Neural progenitor cell (in vitro differentiated cells): ENCODE data around the gene SUN1. TPM values are rescaled to one million over a fixed set of nuclear protein-coding genes. Genes with fewer than 3 reads are reported as not detected.
"Not testable (repeated sequence)": the region's sequence is repeated elsewhere in the genome, so short reads cannot be mapped to it uniquely, and the experiment has no call there.

Experiments used
- DNase-seq: peaks from one replicate; pipeline ENCODE4 v3.0.0-alpha.2; 2016; ENCODE audit warnings: low spot score
- H2AFZ ChIP-seq: fragments of 200-600 bp; sonication (generic); replicated peaks from 2 replicates; pipeline ENCODE4 v1.6.1; 2016; ENCODE audit warnings: antibody characterized with exemption
- H3F3A ChIP-seq: fragments of 200-600 bp; sonication (generic); 2 replicates; pipeline ENCODE4 v1.6.1; 2016; ENCODE audit warnings: antibody characterized with exemption, low read depth
- H3K27ac ChIP-seq: fragments of 200-600 bp; sonication (generic); 2 replicates; pipeline ENCODE4 v1.5.1; 2016; ENCODE audit warnings: mild to moderate bottlenecking
- H3K27me3 ChIP-seq: fragments of 200-600 bp; sonication (generic); 2 replicates; pipeline ENCODE4 v1.6.1; 2016; ENCODE audit warnings: mild to moderate bottlenecking, moderate library complexity
- H3K36me3 ChIP-seq: fragments of 200-600 bp; sonication (generic); 2 replicates; pipeline ENCODE4 v1.5.1; 2016
- H3K4me1 ChIP-seq: fragments of 200-600 bp; sonication (generic); 2 replicates; pipeline ENCODE4 v1.6.1; 2016; ENCODE audit warnings: mixed run types
- H3K4me2 ChIP-seq: fragments of 200-600 bp; sonication (generic); 2 replicates; pipeline ENCODE4 v1.6.1; 2016
- H3K4me3 ChIP-seq: fragments of 200-600 bp; sonication (generic); 2 replicates; pipeline ENCODE4 v1.5.1; 2016
- H3K79me2 ChIP-seq: fragments of 200-600 bp; sonication (generic); 2 replicates; pipeline ENCODE4 v1.6.1; 2016; ENCODE audit warnings: low read depth
- H3K9ac ChIP-seq: fragments of 200-600 bp; sonication (generic); 2 replicates; pipeline ENCODE4 v1.6.1; 2016
- H3K9me3 ChIP-seq: fragments of 200-600 bp; sonication (generic); 2 replicates; pipeline ENCODE4 v1.5.1; 2016; ENCODE audit warnings: low read depth
- H4K20me1 ChIP-seq: fragments of 200-600 bp; sonication (generic); 2 replicates; pipeline ENCODE4 v1.6.1; 2016; ENCODE audit warnings: low read depth
- H3K27ac Mint-ChIP-seq: 3 replicates; pipeline ENCODE4 v1.8.0; 2021; ENCODE audit warnings: mixed read lengths
- H3K27me3 Mint-ChIP-seq: 2 replicates; pipeline ENCODE4 v1.8.0; 2022; ENCODE audit warnings: low read depth, mild to moderate bottlenecking, inconsistent platforms, moderate library complexity, mixed read lengths; ENCODE audit not compliant: insufficient read depth
- H3K36me3 Mint-ChIP-seq: 3 replicates; pipeline ENCODE4 v1.8.0; 2021; ENCODE audit warnings: mixed read lengths
- H3K4me1 Mint-ChIP-seq: 3 replicates; pipeline ENCODE4 v1.8.0; 2021; ENCODE audit warnings: mixed read lengths
- H3K4me3 Mint-ChIP-seq: 3 replicates; pipeline ENCODE4 v1.8.0; 2021; ENCODE audit warnings: mild to moderate bottlenecking, moderate library complexity, mixed read lengths
- H3K9me3 Mint-ChIP-seq: 3 replicates; pipeline ENCODE4 v1.8.0; 2020; ENCODE audit warnings: mixed read lengths
- CTCF ChIP-seq: fragments of 200-600 bp; sonication (generic); IDR thresholded peaks from 2 replicates; pipeline ENCODE4 v1.5.1; 2017; ENCODE audit warnings: antibody characterized with exemption, mild to moderate bottlenecking
- EZH2 ChIP-seq: fragments of 200-600 bp; sonication (generic); IDR thresholded peaks from 2 replicates; pipeline ENCODE4 v1.6.1; 2017; ENCODE audit warnings: antibody characterized with exemption, mild to moderate bottlenecking, moderate library complexity
- EZH2phosphoT487 ChIP-seq: fragments of 200-600 bp; sonication (generic); IDR thresholded peaks from 2 replicates; pipeline ENCODE4 v1.6.1; 2017; ENCODE audit warnings: antibody characterized with exemption
- total RNA-seq: library from RNA; depleted of rRNA; stranded (reverse); fragments of >200 nt; gene quantifications from 2 replicates; pipeline ENCODE4 v1.2.3, GENCODE V29; 2015; ENCODE audit warnings: low replicate concordance

Gene SUN1
- total RNA-seq, 1 donor from 2014 or later = 104 TPM

- H3K4me3 ChIP-seq = no peak overlapping the region
- no peaks in the 10 kb centered on the region for H3K9me3 ChIP-seq
- no peak for DNase-seq
- no peak overlapping the region for H3K4me2 ChIP-seq
- H2AFZ ChIP-seq = no peak overlapping the region
- H4K20me1 ChIP-seq = no peaks in the 10 kb centered on the region
- TF ChIP-seq EZH2phosphoT487 = no peak
- TF ChIP-seq CTCF = no peak
- TF ChIP-seq EZH2 = no peak
- Mint-ChIP-seq H3K4me1 (peaks cover 3% of the 10 kb centered on the region), H3K27ac (no peak overlapping the region), H3K27me3 (peaks cover 16% of the 10 kb centered on the region), H3K9me3 (no peaks in the 10 kb centered on the region), H3K36me3 (no peaks in the 10 kb centered on the region), H3K4me3 (no peak overlapping the region)
- H3K27me3 ChIP-seq = peaks cover 71% of the 10 kb centered on the region
- H3K79me2 ChIP-seq = no peaks in the 10 kb centered on the region
- no peaks in the 10 kb centered on the region for H3K36me3 ChIP-seq
- no peak overlapping the region for H3K27ac ChIP-seq
- no peak overlapping the region for H3K9ac ChIP-seq
- no peaks in the 10 kb centered on the region for H3F3A ChIP-seq
- no peaks in the 10 kb centered on the region for H3K4me1 ChIP-seq
Measured at GRCh38 chr7:907158-907980, 75.1 kb downstream of the SUN1 start.

- Histone ChIP-seq H3K27ac (no peak overlapping the region), H3K27me3 (peaks cover 71% of the 10 kb centered on the region), H4K20me1 (no peaks in the 10 kb centered on the region), H3K4me2 (no peak overlapping the region), H3K9ac (no peak overlapping the region), H3F3A (no peaks in the 10 kb centered on the region), H3K4me1 (no peaks in the 10 kb centered on the region), H3K4me3 (no peak overlapping the region), H3K36me3 (no peaks in the 10 kb centered on the region), H2AFZ (no peak overlapping the region), H3K9me3 (no peaks in the 10 kb centered on the region), H3K79me2 (no peaks in the 10 kb centered on the region)
- no peak overlapping the region for H3K4me3 Mint-ChIP-seq
- TF ChIP-seq CTCF (no peak), EZH2phosphoT487 (no peak), EZH2 (no peak)
- H3K9me3 Mint-ChIP-seq = no peaks in the 10 kb centered on the region
- H3K36me3 Mint-ChIP-seq = no peaks in the 10 kb centered on the region
- H3K27ac Mint-ChIP-seq = no peak overlapping the region
- H3K27me3 Mint-ChIP-seq = peaks cover 13% of the 10 kb centered on the region
- no peaks in the 10 kb centered on the region for H3K4me1 Mint-ChIP-seq
- DNase-seq = no peak
Measured at GRCh38 chr7:908159-908581, 75.9 kb downstream of the SUN1 start.

- not testable (repeated sequence) for H2AFZ ChIP-seq, H3K9me3 ChIP-seq
Measured at GRCh38 chr7:908591-909357, 76.5 kb downstream of the SUN1 start.

More at GRCh38 chr7:908591-909357, 76.5 kb downstream of the SUN1 start:
- H3K9me3 Mint-ChIP-seq, H3K9ac ChIP-seq, H3K79me2 ChIP-seq, H4K20me1 ChIP-seq, H3K27ac Mint-ChIP-seq, H3F3A ChIP-seq, H3K36me3 Mint-ChIP-seq, H3K4me1 ChIP-seq, H3K27ac ChIP-seq, H3K4me3 Mint-ChIP-seq, H3K4me1 Mint-ChIP-seq, H3K36me3 ChIP-seq: not testable (repeated sequence)
- DNase-seq = peak; percentile 88
- Histone ChIP-seq H3K27me3 (peaks cover 71% of the 10 kb centered on the region), H3K4me3 (peak overlapping the region; percentile 39), H3K4me2 (peak overlapping the region; percentile 72)
- peaks cover 16% of the 10 kb centered on the region for H3K27me3 Mint-ChIP-seq
- TF ChIP-seq CTCF (peak; percentile 74), EZH2 (peak; percentile 79), EZH2phosphoT487 (peak; percentile 69)
